C4-2B (cell line): ENCODE measurements around the gene ZNF407.

Experiments used
- ZFX ChIP-seq: fragments of 450-650 bp; IDR thresholded peaks from 2 replicates; pipeline ENCODE4 v1.6.1; 2017
- TF ChIP-seq, protein P1 (sequence below): fragments of 450-650 bp; conservative IDR thresholded peaks from 2 replicates; pipeline ENCODE4 v1.5.1; 2017; ENCODE audit warnings: mild to moderate bottlenecking

- TF ChIP-seq, protein P1, sequence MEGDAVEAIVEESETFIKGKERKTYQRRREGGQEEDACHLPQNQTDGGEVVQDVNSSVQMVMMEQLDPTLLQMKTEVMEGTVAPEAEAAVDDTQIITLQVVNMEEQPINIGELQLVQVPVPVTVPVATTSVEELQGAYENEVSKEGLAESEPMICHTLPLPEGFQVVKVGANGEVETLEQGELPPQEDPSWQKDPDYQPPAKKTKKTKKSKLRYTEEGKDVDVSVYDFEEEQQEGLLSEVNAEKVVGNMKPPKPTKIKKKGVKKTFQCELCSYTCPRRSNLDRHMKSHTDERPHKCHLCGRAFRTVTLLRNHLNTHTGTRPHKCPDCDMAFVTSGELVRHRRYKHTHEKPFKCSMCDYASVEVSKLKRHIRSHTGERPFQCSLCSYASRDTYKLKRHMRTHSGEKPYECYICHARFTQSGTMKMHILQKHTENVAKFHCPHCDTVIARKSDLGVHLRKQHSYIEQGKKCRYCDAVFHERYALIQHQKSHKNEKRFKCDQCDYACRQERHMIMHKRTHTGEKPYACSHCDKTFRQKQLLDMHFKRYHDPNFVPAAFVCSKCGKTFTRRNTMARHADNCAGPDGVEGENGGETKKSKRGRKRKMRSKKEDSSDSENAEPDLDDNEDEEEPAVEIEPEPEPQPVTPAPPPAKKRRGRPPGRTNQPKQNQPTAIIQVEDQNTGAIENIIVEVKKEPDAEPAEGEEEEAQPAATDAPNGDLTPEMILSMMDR: no peak
- no peak for TF ChIP-seq ZFX
These were observed 11.9 kb downstream of the ZNF407 start for GRCh38 chr18:74609535-74609934.
